ENCODE data around the gene MAP7.

DNA sequence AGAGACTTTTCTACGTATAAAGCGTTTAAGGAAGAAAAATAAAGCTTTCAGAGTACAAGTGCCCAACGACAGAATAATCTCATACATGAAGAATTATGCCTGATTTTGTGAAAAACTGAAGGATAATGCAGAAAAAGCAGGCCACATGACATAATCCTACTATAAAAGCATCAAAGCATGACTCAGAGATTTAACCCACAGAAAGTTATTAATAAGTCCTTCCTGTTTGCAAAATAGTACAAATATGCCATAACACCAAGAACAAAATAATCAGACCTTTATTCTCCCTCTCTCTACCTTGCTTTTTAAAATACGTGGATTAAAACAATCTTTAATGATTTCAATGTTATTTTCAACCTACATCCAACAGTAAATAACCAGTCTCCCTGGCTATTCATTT, 142.0 kb downstream of the MAP7 start:
- TF ChIP-seq, protein P1, sequence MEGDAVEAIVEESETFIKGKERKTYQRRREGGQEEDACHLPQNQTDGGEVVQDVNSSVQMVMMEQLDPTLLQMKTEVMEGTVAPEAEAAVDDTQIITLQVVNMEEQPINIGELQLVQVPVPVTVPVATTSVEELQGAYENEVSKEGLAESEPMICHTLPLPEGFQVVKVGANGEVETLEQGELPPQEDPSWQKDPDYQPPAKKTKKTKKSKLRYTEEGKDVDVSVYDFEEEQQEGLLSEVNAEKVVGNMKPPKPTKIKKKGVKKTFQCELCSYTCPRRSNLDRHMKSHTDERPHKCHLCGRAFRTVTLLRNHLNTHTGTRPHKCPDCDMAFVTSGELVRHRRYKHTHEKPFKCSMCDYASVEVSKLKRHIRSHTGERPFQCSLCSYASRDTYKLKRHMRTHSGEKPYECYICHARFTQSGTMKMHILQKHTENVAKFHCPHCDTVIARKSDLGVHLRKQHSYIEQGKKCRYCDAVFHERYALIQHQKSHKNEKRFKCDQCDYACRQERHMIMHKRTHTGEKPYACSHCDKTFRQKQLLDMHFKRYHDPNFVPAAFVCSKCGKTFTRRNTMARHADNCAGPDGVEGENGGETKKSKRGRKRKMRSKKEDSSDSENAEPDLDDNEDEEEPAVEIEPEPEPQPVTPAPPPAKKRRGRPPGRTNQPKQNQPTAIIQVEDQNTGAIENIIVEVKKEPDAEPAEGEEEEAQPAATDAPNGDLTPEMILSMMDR (IDR thresholded peaks at IDR 0.05), result no peak
- no peak for TF ChIP-seq POLR2A (IDR thresholded peaks at IDR 0.05)
